GM12875 (cell line): Measurements from ENCODE around the gene EMX1.

ENCODE experiments used
- H3K4me3 ChIP-seq: one replicate; pipeline ENCODE4 v1.5.1; 2011; ENCODE audit warnings: low read depth, low read length, control low read depth
- TF ChIP-seq, protein P1 (sequence below): IDR thresholded peaks from 2 replicates; pipeline ENCODE4 v1.5.1; 2011; ENCODE audit warnings: low read depth, mild to moderate bottlenecking, control low read depth, inconsistent platforms, low read length, moderate library complexity, borderline replicate concordance; ENCODE audit not compliant: insufficient read depth

The EMX1 gene

DNA sequence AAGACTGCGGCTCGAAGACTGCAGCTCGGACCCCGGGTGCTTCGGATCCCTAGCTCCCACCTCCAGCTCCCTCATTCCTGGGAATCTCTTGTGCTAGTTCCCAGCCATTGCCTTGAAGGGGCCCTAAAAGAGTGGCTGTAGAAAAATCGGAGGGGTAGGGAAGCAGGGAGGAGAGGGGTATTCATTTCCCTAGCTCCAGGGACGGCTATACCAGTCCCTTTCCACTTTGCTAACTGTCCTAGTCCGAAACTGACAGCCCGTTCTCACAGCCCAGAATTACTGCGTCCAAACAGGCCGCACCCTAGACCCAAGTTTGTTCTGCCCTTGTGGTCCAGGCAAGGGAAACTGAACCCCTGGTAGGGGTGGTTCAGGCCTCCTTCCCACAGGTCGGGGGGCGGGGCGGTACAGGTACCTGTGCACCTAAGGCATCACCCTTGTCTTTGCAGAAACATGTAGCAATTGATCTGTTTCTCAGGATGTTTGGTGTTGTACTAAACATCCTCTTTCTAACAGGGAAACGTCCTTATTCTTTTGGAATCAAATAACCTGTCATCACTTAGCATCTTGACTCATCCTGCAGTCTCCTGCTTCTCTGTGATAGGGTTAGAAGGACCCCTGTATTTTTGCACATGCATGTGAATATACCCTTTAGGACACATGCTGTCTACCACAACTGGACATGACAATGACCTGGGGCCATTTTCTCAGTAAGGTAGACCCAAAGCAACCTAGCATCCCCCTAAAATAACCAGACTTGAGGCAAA, 4.0 kb downstream of the EMX1 start:
- H3K4me3 ChIP-seq = no peak overlapping the region
- TF ChIP-seq, protein P1, sequence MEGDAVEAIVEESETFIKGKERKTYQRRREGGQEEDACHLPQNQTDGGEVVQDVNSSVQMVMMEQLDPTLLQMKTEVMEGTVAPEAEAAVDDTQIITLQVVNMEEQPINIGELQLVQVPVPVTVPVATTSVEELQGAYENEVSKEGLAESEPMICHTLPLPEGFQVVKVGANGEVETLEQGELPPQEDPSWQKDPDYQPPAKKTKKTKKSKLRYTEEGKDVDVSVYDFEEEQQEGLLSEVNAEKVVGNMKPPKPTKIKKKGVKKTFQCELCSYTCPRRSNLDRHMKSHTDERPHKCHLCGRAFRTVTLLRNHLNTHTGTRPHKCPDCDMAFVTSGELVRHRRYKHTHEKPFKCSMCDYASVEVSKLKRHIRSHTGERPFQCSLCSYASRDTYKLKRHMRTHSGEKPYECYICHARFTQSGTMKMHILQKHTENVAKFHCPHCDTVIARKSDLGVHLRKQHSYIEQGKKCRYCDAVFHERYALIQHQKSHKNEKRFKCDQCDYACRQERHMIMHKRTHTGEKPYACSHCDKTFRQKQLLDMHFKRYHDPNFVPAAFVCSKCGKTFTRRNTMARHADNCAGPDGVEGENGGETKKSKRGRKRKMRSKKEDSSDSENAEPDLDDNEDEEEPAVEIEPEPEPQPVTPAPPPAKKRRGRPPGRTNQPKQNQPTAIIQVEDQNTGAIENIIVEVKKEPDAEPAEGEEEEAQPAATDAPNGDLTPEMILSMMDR = no peak

DNA sequence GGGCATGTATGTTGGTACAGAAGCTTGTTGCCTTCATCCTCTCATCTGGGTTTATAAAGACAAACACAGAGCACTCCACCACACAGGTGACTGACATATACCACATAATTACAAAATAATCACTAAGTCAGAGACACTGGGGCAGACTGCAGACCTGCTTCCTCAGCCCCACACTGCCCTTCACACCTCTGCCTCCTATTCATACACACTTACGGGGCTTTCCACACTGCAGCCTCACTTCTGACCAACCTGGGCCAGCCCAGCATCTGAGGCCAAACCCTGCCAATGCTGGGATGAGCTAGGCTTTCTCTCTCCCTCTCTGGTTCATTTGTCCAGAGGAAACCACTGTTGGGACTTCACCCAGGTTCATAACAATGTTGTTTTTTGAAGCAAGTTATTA, 4.5 kb downstream of the EMX1 start:
- TF ChIP-seq, protein P1 = no peak
- H3K4me3 ChIP-seq = no peak overlapping the region

DNA sequence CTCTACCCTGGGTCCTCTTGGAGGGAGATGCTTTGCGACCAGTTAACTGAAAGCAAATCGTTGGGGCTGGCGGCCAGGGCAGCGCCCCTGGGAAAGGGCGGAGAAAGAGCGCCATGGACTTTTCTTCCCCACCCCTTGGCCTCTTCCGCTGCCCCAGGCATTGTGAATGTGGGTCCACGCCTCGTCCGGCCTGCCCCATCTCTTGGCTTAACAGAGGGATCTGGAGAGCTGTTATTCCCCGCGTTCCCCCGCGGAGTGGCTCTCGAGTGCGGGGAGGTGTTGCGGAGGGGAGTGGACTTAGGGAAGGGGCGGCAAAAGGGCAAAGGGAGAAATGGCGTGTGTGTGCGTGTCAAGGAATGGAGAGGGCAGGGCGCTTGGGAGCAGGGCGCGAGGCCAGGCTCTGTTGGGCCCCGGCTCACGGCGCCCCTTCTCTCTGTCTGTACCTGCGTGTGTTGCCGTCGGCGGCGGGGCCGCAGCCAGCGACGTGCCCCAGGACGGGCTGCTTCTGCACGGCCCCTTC, 6.6 kb downstream of the EMX1 start:
- no peak overlapping the region for H3K4me3 ChIP-seq
- TF ChIP-seq, protein P1 = no peak

DNA sequence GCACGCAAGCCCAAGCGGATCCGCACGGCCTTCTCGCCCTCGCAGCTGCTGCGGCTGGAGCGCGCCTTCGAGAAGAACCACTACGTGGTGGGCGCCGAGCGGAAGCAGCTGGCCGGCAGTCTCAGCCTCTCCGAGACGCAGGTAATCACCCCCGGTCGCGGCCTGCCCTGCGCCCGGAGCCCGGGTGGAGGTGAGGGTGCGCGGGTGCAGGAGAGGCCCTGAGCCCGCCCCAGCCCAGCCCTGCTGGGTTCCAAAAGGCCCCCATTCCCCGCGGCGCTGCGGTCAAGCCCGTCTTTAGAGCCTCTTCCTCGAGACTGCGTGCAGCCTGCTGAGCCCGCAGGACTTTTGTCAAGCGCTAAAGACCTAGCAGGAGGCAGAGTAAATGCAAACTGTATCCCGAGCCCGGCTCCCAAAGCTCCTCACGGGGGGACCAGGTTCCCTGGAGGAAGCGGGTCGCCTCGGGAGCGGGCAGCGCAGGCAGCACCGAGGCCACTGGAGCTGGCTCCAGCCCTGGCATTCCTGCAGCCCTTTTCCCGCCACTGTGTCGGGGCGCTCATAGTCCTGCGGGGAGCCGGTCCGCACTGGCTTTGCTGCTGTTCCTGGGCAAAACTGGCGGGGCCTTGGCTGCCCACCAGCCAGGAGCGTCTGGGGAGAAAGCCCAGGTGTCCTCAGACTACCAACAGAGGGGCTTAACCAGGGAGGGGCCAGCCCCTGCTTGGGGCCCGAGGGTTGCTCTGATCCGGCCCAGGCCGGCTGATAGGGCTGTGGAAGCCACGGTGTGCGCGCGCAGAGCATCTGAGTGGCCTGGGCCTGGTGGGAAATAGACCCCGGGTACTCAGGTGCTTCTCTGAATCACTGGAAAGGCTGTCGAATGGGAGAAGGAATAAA, 7.3 kb downstream of the EMX1 start:
- no peak overlapping the region for H3K4me3 ChIP-seq
- TF ChIP-seq, protein P1 = no peak

DNA sequence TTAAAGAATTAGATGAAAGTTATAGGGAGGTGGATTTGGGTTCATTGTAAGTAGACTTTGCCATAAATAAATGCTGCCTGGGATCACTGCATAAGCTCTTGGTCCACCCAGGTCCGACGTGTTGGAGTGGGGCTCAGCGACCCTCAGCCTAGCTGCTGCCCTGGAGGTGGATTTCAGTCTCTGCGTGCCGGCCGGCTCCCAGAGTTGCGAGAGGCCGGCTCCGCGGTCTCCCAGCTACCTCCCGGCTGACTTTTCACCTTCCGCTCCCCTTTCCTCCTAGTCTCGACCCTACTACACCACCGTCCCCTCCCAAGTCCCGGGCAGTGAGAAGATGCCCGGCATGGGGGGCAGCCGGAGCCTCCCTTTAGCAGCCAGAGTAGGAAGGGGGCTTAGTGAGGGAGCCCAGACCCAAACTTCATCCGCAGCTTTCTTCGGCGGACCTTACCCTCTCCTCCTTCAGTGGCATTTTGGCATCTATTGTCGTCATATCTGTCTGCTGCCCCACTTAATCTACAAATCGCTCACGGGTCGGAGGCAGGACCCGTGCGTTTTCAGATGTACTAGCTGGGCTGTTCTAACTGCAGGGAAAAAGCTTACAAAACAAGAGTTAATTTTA, 8.1 kb downstream of the EMX1 start:
- TF ChIP-seq, protein P1 = no peak
- H3K4me3 ChIP-seq = no peak overlapping the region

DNA sequence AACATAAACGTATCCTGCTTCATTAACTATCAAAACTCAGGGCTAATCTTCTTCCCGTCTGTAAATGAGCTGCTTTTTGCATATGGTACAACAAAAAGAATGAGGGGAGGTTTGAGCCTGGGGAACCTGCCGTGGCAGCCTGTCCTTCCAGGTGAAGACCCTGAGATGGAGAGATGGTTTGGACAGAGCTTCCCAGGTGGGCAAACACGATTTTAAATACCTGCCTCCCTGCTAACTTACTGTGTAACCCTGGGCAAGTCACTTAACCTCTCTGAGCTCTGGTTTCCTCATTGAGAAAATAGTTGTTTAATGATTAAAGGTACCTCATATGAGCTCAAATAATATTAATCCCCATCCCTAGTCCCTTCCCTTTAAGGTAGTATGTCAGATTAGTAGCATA, 9.0 kb downstream of the EMX1 start:
- TF ChIP-seq, protein P1 = no peak

More for the DNA sequence above, 9.0 kb downstream of the EMX1 start:
- H3K4me3 ChIP-seq = no peak overlapping the region
